Stomach (tissue), 4 donors: ENCODE data around the gene C8A.

Source experiments
- CTCF ChIP-seq, 7 experiments: fragments of 450-650 bp in 4 of 7; fragments of 200-600 bp in 3 of 7; sonication (generic) in 3 of 7; IDR thresholded peaks; one replicate each; pipeline ENCODE4 v1.5.1; 2016 to 2019; ENCODE audit warnings: antibody characterized with exemption in 7 of 7, control low read depth in 2 of 7, mild to moderate bottlenecking in 1 of 7
- EP300 ChIP-seq: sonication (generic); formaldehyde crosslinking; IDR thresholded peaks from one replicate; pipeline ENCODE4 v1.6.1; 2017; ENCODE audit warnings: antibody characterized with exemption
- POLR2AphosphoS5 ChIP-seq, 3 donors: sonication (generic); formaldehyde crosslinking; IDR thresholded peaks; one replicate each; pipeline ENCODE4 v1.6.1; 2016; ENCODE audit warnings: antibody characterized with exemption in 3 of 3

GRCh38 chr1:56820755-56821461 is 33.7 kb upstream of the C8A start:
- no peak for TF ChIP-seq EP300
- TF ChIP-seq POLR2AphosphoS5 (IDR thresholded peaks at IDR 0.05): no peak
- TF ChIP-seq CTCF (IDR thresholded peaks at IDR 0.05): peak in 5 of 7 experiments; percentile 69 to 89 (median 77)
